ENCODE measurements around the gene CHD9.

DNA sequence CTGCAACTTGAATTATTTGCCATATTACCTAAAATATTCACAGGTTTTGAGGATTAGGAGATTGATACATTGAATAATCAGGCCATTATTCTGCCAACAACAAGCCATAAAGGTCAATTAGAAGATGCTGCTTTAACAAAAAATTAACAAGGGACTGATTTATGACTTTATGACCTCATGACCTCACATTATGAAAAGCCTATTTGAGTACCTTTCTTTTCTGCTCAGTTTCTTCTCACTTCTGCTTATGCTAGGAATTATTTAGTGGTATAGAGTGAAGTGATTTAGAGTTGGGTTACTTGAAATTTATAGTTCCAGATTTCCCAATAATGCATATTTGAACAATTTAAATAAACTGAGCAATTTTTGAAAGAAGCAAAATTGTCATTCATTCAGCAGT, 121.6 kb downstream of the CHD9 start:
- TF ChIP-seq EZH2 (IDR thresholded peaks at IDR 0.05) (no peak), POLR2AphosphoS5 (IDR thresholded peaks at IDR 0.05; ENCODE audit: low read depth, low read length) (no peak), RAD21 (IDR thresholded peaks at IDR 0.05; ENCODE audit: low read depth) (no peak), POLR2A (IDR thresholded peaks at IDR 0.05; ENCODE audit: borderline replicate concordance, extremely low read depth, insufficient read depth, insufficient read length) (no peak), EGR1 (IDR thresholded peaks at IDR 0.05; ENCODE audit: low read depth) (no peak), SP1 (IDR thresholded peaks at IDR 0.05; ENCODE audit: low read depth) (no peak), CEBPB (IDR thresholded peaks at IDR 0.05; ENCODE audit: low read depth) (no peak), EZH2phosphoT487 (IDR thresholded peaks at IDR 0.05; ENCODE audit: borderline replicate concordance) (no peak)
- TF ChIP-seq, protein P1, sequence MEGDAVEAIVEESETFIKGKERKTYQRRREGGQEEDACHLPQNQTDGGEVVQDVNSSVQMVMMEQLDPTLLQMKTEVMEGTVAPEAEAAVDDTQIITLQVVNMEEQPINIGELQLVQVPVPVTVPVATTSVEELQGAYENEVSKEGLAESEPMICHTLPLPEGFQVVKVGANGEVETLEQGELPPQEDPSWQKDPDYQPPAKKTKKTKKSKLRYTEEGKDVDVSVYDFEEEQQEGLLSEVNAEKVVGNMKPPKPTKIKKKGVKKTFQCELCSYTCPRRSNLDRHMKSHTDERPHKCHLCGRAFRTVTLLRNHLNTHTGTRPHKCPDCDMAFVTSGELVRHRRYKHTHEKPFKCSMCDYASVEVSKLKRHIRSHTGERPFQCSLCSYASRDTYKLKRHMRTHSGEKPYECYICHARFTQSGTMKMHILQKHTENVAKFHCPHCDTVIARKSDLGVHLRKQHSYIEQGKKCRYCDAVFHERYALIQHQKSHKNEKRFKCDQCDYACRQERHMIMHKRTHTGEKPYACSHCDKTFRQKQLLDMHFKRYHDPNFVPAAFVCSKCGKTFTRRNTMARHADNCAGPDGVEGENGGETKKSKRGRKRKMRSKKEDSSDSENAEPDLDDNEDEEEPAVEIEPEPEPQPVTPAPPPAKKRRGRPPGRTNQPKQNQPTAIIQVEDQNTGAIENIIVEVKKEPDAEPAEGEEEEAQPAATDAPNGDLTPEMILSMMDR (IDR thresholded peaks at IDR 0.05 in 2 of 3, conservative IDR thresholded peaks at IDR 0.05 in 1 of 3; ENCODE audit: borderline replicate concordance in 1 of 3, insufficient read depth in 1 of 3, low read depth in 2 of 3, low read length in 2 of 3): no peak
- TF ChIP-seq, protein P2, sequence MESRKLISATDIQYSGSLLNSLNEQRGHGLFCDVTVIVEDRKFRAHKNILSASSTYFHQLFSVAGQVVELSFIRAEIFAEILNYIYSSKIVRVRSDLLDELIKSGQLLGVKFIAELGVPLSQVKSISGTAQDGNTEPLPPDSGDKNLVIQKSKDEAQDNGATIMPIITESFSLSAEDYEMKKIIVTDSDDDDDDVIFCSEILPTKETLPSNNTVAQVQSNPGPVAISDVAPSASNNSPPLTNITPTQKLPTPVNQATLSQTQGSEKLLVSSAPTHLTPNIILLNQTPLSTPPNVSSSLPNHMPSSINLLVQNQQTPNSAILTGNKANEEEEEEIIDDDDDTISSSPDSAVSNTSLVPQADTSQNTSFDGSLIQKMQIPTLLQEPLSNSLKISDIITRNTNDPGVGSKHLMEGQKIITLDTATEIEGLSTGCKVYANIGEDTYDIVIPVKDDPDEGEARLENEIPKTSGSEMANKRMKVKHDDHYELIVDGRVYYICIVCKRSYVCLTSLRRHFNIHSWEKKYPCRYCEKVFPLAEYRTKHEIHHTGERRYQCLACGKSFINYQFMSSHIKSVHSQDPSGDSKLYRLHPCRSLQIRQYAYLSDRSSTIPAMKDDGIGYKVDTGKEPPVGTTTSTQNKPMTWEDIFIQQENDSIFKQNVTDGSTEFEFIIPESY (IDR thresholded peaks at IDR 0.05; ENCODE audit: extremely low read depth, insufficient replicate concordance, low read length): no peak

All from HCT116 (cell line).